ENCODE results near the gene NCOA5. TPM values are rescaled to one million over a fixed set of nuclear protein-coding genes. Genes with fewer than 3 reads are reported as not detected.

NCOA5 gene
- total and polyA plus RNA-seq, 7 donors, result 10.6 to 39.2 (median 22.4) TPM

- DNase-seq, result no peak
- 2% methylated on average over 36 of the region's 37 CpGs for WGBS, 2 donors
- Histone ChIP-seq H3K4me3 (no peak overlapping the region), H3K27me3 (peaks cover 23 to 97% (median 59%) of the 10 kb centered on the region in 3 donors), H3K27ac (no peak overlapping the region), H3K9me3 (no peaks in the 10 kb centered on the region), H3K4me1 (peaks cover 0 to 19% (median 17%) of the 10 kb centered on the region in 4 donors), H3K36me3 (no peaks in the 10 kb centered on the region)
- peak; percentile 57 to 84 (median 79) for TF ChIP-seq CTCF (IDR thresholded peaks at IDR 0.05)
- TF ChIP-seq POLR2AphosphoS5 (IDR thresholded peaks at IDR 0.05), result no peak
- intact Hi-C loops (cut with DNase I), result loop anchor here (1.0 to 5.0 kb wide), 3 partner anchors 65 to 325 kb away; no protein-coding TSS in a partner anchor
Observed at GRCh38 chr20:46022411-46023147, 67.2 kb downstream of the NCOA5 start.

- intact Hi-C loops (cut with DNase I), result loop anchor here (2.0 to 5.0 kb wide), 2 partner anchors 153 to 326 kb away; no protein-coding TSS in a partner anchor
- no peak for TF ChIP-seq EP300 (IDR thresholded peaks at IDR 0.05)
- TF ChIP-seq POLR2A (IDR thresholded peaks at IDR 0.05), result no peak
- TF ChIP-seq CTCF (IDR thresholded peaks at IDR 0.05), result no peak
- no peak for TF ChIP-seq POLR2AphosphoS5 (IDR thresholded peaks at IDR 0.05)
- Histone ChIP-seq H3K36me3 (no peaks in the 10 kb centered on the region), H3K4me1 (peaks cover 0 to 19% (median 17%) of the 10 kb centered on the region in 4 donors), H3K4me3 (peak overlapping the region; percentile 3 to 37 (median 31)), H3K9me3 (no peaks in the 10 kb centered on the region), H3K27me3 (peaks cover 23 to 95% (median 54%) of the 10 kb centered on the region in 3 donors), H3K27ac (no peak overlapping the region)
- WGBS, 2 donors, result 7 to 11% methylated on average over 71 of the region's 71 CpGs
- no peak for DNase-seq
Observed at GRCh38 chr20:46021361-46022359, 68.1 kb downstream of the NCOA5 start.

- no peak for DNase-seq
Observed at GRCh38 chr20:46020555-46020954, 69.2 kb downstream of the NCOA5 start.

More at GRCh38 chr20:46020555-46020954, 69.2 kb downstream of the NCOA5 start:
- intact Hi-C loops (cut with DNase I), result loop anchor here (5.0 kb wide), 1 partner anchor 327 kb away; no protein-coding TSS in a partner anchor
- Histone ChIP-seq H3K9me3 (no peaks in the 10 kb centered on the region), H3K4me1 (peaks cover 0 to 19% (median 17%) of the 10 kb centered on the region in 4 donors), H3K27ac (no peak overlapping the region), H3K27me3 (peaks cover 20 to 95% (median 50%) of the 10 kb centered on the region in 3 donors), H3K4me3 (no peak overlapping the region), H3K36me3 (no peaks in the 10 kb centered on the region)
- TF ChIP-seq EP300 (IDR thresholded peaks at IDR 0.05) (no peak), CTCF (IDR thresholded peaks at IDR 0.05) (no peak), POLR2AphosphoS5 (IDR thresholded peaks at IDR 0.05) (no peak), POLR2A (IDR thresholded peaks at IDR 0.05) (no peak)
- 51 to 65% methylated on average over 4 of the region's 4 CpGs for WGBS, 2 donors
